ENCODE results near the gene MAP1LC3B2. TPM values are rescaled to one million over a fixed set of nuclear protein-coding genes. Genes with fewer than 3 reads are reported as not detected.
A peak's percentile ranks its signal among the peaks of the same experiment; 100 is the strongest.

MAP1LC3B2 gene
- total RNA-seq, 1 experiment from 2014 or later = 1.5 TPM

GRCh38 chr12:116609319-116610114, 50.3 kb downstream of the MAP1LC3B2 start:
- H4K8ac ChIP-seq (replicated peaks; ENCODE audit: insufficient read length, low read depth, low read length) = no peak overlapping the region
- H3K56ac ChIP-seq (ENCODE audit: insufficient read length, low read depth, low read length) = no peak overlapping the region
- H4K91ac ChIP-seq (ENCODE audit: insufficient read length, low read depth, low read length) = no peak overlapping the region
- no peak overlapping the region for H3K14ac ChIP-seq (ENCODE audit: insufficient read depth, low read length)
- H4K20me1 ChIP-seq (ENCODE audit: control insufficient read depth, insufficient read depth, insufficient read length) = no peaks in the 10 kb centered on the region
- H2BK15ac ChIP-seq (ENCODE audit: low read depth, low read length) = no peak overlapping the region
- H3K4me2 ChIP-seq (ENCODE audit: insufficient read depth, insufficient read length, low read length) = no peak overlapping the region
- H3K79me1 ChIP-seq (ENCODE audit: insufficient read depth, low read depth, low read length, poor library complexity, severe bottlenecking) = no peaks in the 10 kb centered on the region
- H3K4me1 ChIP-seq (ENCODE audit: insufficient read depth, low read length) = peaks cover 3% of the 10 kb centered on the region; the same call in 1 of the 2 replicates
- H2BK20ac ChIP-seq (ENCODE audit: low read depth, low read length, poor library complexity, severe bottlenecking) = no peak overlapping the region
- no peak overlapping the region for H3K18ac ChIP-seq (ENCODE audit: insufficient read length, low read depth, low read length)
- H3K23ac ChIP-seq (ENCODE audit: insufficient read length, low read depth, low read length) = no peak overlapping the region
- H2BK120ac ChIP-seq (ENCODE audit: low read depth, low read length, poor library complexity, severe bottlenecking) = no peak overlapping the region
- no peak overlapping the region for H4K5ac ChIP-seq (ENCODE audit: insufficient read length, low read depth, low read length)
- H3K36me3 Mint-ChIP-seq (ENCODE audit: insufficient read depth in 1 of 3, low read depth in 3 of 3) = peaks cover 0 to 12% (median 0%) of the 10 kb centered on the region in 3 experiments; a peak in 2 of 7 replicates
- no peak overlapping the region for H3K27ac ChIP-seq (ENCODE audit: insufficient read length, low read depth, low read length)
- no peak overlapping the region for H3K4me3 Mint-ChIP-seq
- no peak overlapping the region for H2AFZ ChIP-seq (ENCODE audit: low read length)
- TF ChIP-seq CTCF (conservative IDR thresholded peaks at IDR 0.05) = peak; percentile 57
- peak overlapping the region in 1 of 3 experiments; percentile 47; a peak in 2 of 7 replicates for H3K27ac Mint-ChIP-seq
- no peaks in the 10 kb centered on the region for H3K23me2 ChIP-seq (ENCODE audit: insufficient read length, low read depth, low read length, poor library complexity, severe bottlenecking)
- H3K9me3 Mint-ChIP-seq = peaks cover 0 to 15% of the 10 kb centered on the region in 2 experiments; a peak in 4 of 5 replicates
- no peak overlapping the region for H2AK5ac ChIP-seq (ENCODE audit: insufficient read length, low read length)
- no CpG with 5 or more reads among the region's 8 CpGs for WGBS (ENCODE audit: extremely low coverage, insufficient read length, low lambda C conversion rate)
- H3K27me3 Mint-ChIP-seq (ENCODE audit: low read depth) = no peaks in the 10 kb centered on the region; the same call in none of the 2 replicates
- H3K79me2 ChIP-seq (ENCODE audit: insufficient read depth, low read length) = no peaks in the 10 kb centered on the region
- H3K4me1 Mint-ChIP-seq = peaks cover 28 to 29% of the 10 kb centered on the region in 2 experiments
- H3K4ac ChIP-seq (ENCODE audit: low read depth, low read length) = no peak overlapping the region
- H3K27me3 ChIP-seq (ENCODE audit: insufficient read depth, low read length) = no peaks in the 10 kb centered on the region
- no peak overlapping the region for H2BK5ac ChIP-seq (ENCODE audit: insufficient read length, low read length)
- no peak overlapping the region for H3T11ph ChIP-seq (ENCODE audit: low read length)
- DNase-seq = peak; percentile 56
- H3K9me3 ChIP-seq (ENCODE audit: control insufficient read depth, low read depth, low read length) = no peaks in the 10 kb centered on the region
- H3K9ac ChIP-seq (ENCODE audit: extremely low read depth, insufficient read length, low read length) = no peak overlapping the region
- H2BK12ac ChIP-seq (ENCODE audit: insufficient read length, low read depth, low read length) = no peak overlapping the region
